D341Med (cell line): ENCODE results near the gene UBQLN3.

Experiments
- DNase-seq: peaks from one replicate; pipeline ENCODE4 v3.0.0; 2012; ENCODE audit warnings: low spot score

UBQLN3 gene

GRCh38 chr11:5505363-5506048 lies 4.3 kb downstream of the UBQLN3 start:
- DNase-seq = no peak

DNA sequence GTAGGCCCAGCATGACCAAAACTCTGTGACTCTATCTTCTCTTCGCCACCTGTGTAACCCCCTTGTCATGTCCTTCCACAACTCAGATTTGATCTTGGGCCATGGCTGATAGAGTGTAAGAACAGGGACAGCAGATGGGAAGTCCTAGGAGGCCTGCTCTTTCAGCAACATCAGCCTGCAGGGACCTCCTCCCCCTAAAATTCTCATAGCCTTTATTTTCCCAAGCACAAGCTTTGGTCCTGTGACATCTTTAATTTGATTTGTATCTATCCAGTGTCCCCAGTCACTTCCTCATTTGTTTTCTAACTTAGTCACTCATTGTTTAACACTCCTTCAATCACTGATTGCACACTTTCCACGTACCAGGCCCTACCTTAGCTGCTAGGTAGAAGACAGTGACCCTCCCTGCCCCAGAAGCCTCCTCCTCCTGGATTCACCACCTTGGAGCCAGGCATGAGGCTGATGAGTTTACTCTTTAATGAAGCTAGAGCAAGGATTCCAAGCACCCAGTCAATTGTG lies 5.3 kb downstream of the UBQLN3 start:
- no peak for DNase-seq

- DNase-seq = no peak
Observed at GRCh38 chr11:5500393-5500801, 9.4 kb downstream of the UBQLN3 start.

DNA sequence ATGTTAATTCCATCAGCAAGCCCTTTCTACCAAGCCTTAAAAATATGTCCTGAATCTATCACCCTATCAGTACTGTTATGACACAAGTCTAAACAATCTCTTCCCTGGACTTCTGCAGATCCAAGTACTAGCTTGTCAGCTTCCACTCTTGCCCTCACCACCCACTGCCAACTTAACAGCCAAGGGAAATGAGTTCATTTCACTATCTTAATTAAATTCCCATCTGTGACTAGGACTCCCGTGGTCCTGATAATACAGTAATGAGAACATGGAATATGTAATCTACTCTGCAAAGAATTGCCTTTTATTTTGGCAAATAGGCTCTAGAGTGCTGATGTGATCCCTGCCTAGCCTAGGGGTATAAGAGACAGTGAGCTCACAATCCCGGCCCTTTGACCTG lies 10.1 kb downstream of the UBQLN3 start:
- no peak for DNase-seq

- no peak for DNase-seq
Observed at GRCh38 chr11:5489576-5490357, 20.0 kb downstream of the UBQLN3 start.

GRCh38 chr11:5488798-5489399 lies 20.9 kb downstream of the UBQLN3 start:
- DNase-seq = no peak

GRCh38 chr11:5488385-5488784 lies 21.4 kb downstream of the UBQLN3 start, which contains the start of gene OR52D1:
OR52D1 (plus strand) TSS chr11:5488685; CDS start chr11:5488707, 22 bp downstream.
- DNase-seq = no peak

- no peak for DNase-seq
Observed at GRCh38 chr11:5486421-5486820, 23.3 kb downstream of the UBQLN3 start.

DNA sequence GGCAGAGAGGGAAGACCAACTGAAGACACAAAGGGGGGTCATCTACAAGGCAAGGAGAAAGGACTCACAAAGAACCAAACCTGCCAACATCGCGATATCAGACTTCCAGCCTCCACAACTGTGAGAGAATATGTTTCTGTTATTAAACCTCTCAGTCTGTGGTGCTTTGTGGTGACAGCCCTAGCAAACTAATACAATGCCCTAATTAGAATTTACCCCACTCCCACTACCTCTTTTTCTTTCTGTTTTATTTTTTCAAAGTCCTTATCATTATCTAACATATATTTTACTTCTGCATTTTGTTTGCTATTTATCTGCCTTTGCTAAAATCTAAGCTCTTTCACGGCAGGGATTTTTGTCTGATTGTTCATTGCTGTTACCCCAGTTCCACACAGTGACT lies 23.8 kb downstream of the UBQLN3 start:
- no peak for DNase-seq

DNA sequence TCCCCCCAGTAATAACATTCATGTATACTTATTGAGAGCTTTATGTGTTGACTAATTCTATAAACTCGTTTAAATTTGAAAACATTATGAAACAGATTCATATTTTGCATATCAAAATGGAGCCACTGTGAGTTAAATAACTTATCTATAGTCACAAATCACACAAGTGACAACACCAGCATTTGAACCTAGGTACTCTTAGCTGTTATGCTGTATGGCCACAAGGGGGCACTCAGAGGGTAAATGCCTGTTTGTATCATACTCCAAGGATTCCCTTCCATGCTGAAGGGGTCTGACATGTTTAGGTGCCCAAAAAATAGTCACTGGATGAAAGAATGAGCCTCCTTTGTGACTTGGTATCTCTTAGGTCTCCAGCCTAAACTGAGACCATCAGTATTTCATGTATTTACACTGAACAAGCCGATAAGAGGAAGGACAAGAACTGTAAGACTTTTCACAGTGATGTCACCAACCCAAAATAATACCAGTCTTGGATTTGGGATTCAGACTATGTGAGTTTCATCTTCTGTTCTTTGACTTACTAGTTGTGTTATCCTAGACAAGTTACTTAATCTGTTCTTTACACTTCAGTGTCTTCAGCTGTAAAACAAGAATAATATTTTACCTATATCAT lies 33.5 kb downstream of the UBQLN3 start:
- DNase-seq = peak; percentile 28

DNA sequence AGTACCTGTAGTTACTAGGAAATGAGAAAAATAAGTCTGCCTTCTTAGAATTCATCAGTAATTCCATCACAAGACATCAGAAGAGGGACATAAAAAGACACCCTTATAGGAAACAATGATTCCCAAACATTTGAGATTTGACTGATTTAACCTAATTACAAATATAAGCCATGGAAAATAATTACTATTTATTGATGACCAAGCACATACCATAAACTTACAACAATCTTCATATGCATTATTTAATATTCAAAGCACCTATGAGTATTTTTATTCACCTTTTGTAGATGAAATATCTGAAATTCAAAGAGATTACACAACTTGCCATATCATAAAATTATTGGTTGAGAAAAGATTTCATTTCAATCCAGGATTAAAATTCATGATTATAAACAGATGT lies 35.8 kb downstream of the UBQLN3 start:
- no peak for DNase-seq

- no peak for DNase-seq
Observed at GRCh38 chr11:5467527-5467926, 42.2 kb downstream of the UBQLN3 start.

DNA sequence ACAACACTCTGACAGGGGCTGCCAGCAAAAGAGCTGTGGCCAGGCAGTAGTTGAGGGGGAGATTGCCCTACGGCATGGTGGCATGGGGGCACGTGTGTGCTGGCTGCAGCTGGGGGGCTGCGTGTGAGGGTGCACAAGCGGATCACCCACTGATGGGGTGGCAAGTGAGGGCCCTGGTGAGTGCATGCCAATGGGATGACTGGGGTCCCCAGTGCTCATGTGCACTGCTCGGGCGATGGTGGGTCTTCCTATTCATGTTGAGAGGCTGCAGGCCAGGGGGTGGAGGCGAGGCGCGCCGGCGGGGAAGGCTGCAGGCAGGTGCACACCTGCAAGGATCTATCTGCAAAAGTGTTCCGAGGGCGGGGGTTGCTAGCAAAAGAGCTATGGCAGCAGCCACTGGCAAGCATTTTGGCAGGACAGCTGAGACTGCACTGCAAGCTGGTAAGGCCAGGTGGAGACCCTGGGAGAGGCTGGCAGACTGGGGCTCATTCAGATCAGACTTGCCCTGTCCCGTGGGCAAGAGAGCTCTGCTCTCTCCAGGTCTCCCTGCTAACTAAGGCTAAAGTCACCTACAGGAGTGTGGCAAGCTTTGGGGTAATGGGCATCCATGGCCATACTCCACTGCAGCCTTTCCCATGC lies 48.7 kb downstream of the UBQLN3 start:
- no peak for DNase-seq
